ENCODE data around the gene KCP. TPM values are rescaled to one million over a fixed set of nuclear protein-coding genes. Genes with fewer than 3 reads are reported as not detected.

The KCP gene
- total RNA-seq, 1 experiment from 2014 or later = 0.50 TPM

GRCh38 chr7:128891110-128891941 lies 19.2 kb downstream of the KCP start:
- Histone ChIP-seq H3K27me3 (replicated peaks; ENCODE audit: control insufficient read depth, insufficient read depth, low read length) (no peaks in the 10 kb centered on the region), H3K4me3 (ENCODE audit: low read depth, low read length) (peak overlapping the region; percentile 51), H3K36me3 (ENCODE audit: control insufficient read depth, insufficient read depth, low read length) (no peaks in the 10 kb centered on the region), H3K4me1 (no peaks in the 10 kb centered on the region), H3K9me3 (no peaks in the 10 kb centered on the region)
- peak overlapping the region; percentile 54 for H3K4me3 Mint-ChIP-seq (ENCODE audit: unreplicated experiment)
- CTCF ChIA-PET = interaction anchor here (0.6 kb wide), 1 partner anchor 95 kb away, joined by 3 read pairs; no protein-coding TSS in a partner anchor
- intact Hi-C loops (cut with micrococcal nuclease; ENCODE audit: unreplicated experiment) = no loop called here
- H3K27me3 Mint-ChIP-seq (ENCODE audit: insufficient read depth, unreplicated experiment) = no peaks in the 10 kb centered on the region
- H3K4me1 Mint-ChIP-seq (ENCODE audit: low read depth, unreplicated experiment) = no peaks in the 10 kb centered on the region
- H3K27ac Mint-ChIP-seq (ENCODE audit: unreplicated experiment) = no peak overlapping the region
- POLR2A ChIA-PET = no interaction called here
- no peaks in the 10 kb centered on the region for H3K36me3 Mint-ChIP-seq (ENCODE audit: insufficient read depth, unreplicated experiment)
- H3K9me3 Mint-ChIP-seq (ENCODE audit: unreplicated experiment) = no peaks in the 10 kb centered on the region
- DNase-seq = peak; percentile 74 to 79
- BruUV-seq (replicated peaks) = no TSS peak
- TF ChIP-seq CTCF (IDR thresholded peaks at IDR 0.05; ENCODE audit: insufficient read depth in 1 of 2, low read depth in 1 of 2, low read length in 1 of 2, severe bottlenecking in 1 of 2, unreplicated experiment in 1 of 2) = peak; percentile 2 to 9

GRCh38 chr7:128890306-128891109 lies 20.0 kb downstream of the KCP start:
- H3K4me1 Mint-ChIP-seq (ENCODE audit: low read depth, unreplicated experiment) = no peaks in the 10 kb centered on the region
- no peaks in the 10 kb centered on the region for H3K27me3 ChIP-seq (replicated peaks; ENCODE audit: control insufficient read depth, insufficient read depth, low read length)
- no peaks in the 10 kb centered on the region for H3K9me3 Mint-ChIP-seq (ENCODE audit: unreplicated experiment)
- no TSS peak for BruUV-seq (replicated peaks)
- H3K9me3 ChIP-seq = no peaks in the 10 kb centered on the region
- H3K4me1 ChIP-seq = no peaks in the 10 kb centered on the region
- H3K4me3 Mint-ChIP-seq (ENCODE audit: unreplicated experiment) = peak overlapping the region; percentile 54
- no peaks in the 10 kb centered on the region for H3K36me3 ChIP-seq (ENCODE audit: control insufficient read depth, insufficient read depth, low read length)
- H3K4me3 ChIP-seq (ENCODE audit: low read depth, low read length) = peak overlapping the region; percentile 51
- H3K27ac Mint-ChIP-seq (ENCODE audit: unreplicated experiment) = no peak overlapping the region
- no peaks in the 10 kb centered on the region for H3K36me3 Mint-ChIP-seq (ENCODE audit: insufficient read depth, unreplicated experiment)
- ChIA-PET CTCF (no interaction called here), POLR2A (no interaction called here)
- intact Hi-C loops (cut with micrococcal nuclease; ENCODE audit: unreplicated experiment) = no loop called here
- no peak for TF ChIP-seq CTCF (IDR thresholded peaks at IDR 0.05; ENCODE audit: insufficient read depth in 1 of 2, low read depth in 1 of 2, low read length in 1 of 2, severe bottlenecking in 1 of 2, unreplicated experiment in 1 of 2)
- peak; percentile 67 to 75 for DNase-seq
- H3K27me3 Mint-ChIP-seq (ENCODE audit: insufficient read depth, unreplicated experiment) = no peaks in the 10 kb centered on the region

- Mint-ChIP-seq H3K27ac (ENCODE audit: unreplicated experiment) (no peak overlapping the region), H3K4me1 (ENCODE audit: low read depth, unreplicated experiment) (no peaks in the 10 kb centered on the region), H3K36me3 (ENCODE audit: insufficient read depth, unreplicated experiment) (no peaks in the 10 kb centered on the region), H3K4me3 (ENCODE audit: unreplicated experiment) (no peak overlapping the region), H3K9me3 (ENCODE audit: unreplicated experiment) (no peaks in the 10 kb centered on the region), H3K27me3 (ENCODE audit: insufficient read depth, unreplicated experiment) (no peaks in the 10 kb centered on the region)
- intact Hi-C loops (cut with micrococcal nuclease; ENCODE audit: unreplicated experiment) = loop anchor here (10.0 kb wide), 1 partner anchor 284 kb away; no protein-coding TSS in a partner anchor
- peaks cover 6% of the 10 kb centered on the region for H3K4me1 ChIP-seq
- TF ChIP-seq CTCF (IDR thresholded peaks at IDR 0.05; ENCODE audit: insufficient read depth in 1 of 2, low read depth in 1 of 2, low read length in 1 of 2, severe bottlenecking in 1 of 2, unreplicated experiment in 1 of 2) = no peak
- no TSS peak for BruUV-seq (replicated peaks)
- no peak for DNase-seq
- H3K36me3 ChIP-seq (ENCODE audit: control insufficient read depth, insufficient read depth, low read length) = no peaks in the 10 kb centered on the region
- POLR2A ChIA-PET = no interaction called here
- no peaks in the 10 kb centered on the region for H3K9me3 ChIP-seq
- H3K4me3 ChIP-seq (ENCODE audit: low read depth, low read length) = no peak overlapping the region
- no peaks in the 10 kb centered on the region for H3K27me3 ChIP-seq (replicated peaks; ENCODE audit: control insufficient read depth, insufficient read depth, low read length)
- CTCF ChIA-PET = interaction anchor here (0.6 kb wide), 2 partner anchors 56 to 202 kb away, joined by 5 to 10 read pairs; no protein-coding TSS in a partner anchor
These were observed 21.4 kb downstream of the KCP start for GRCh38 chr7:128889121-128889520.

All from Caco-2 (cell line).